ENCODE measurements around the gene MEGF8.
A peak's percentile ranks its signal among the peaks of the same experiment; 100 is the strongest.

Gene MEGF8

DNA sequence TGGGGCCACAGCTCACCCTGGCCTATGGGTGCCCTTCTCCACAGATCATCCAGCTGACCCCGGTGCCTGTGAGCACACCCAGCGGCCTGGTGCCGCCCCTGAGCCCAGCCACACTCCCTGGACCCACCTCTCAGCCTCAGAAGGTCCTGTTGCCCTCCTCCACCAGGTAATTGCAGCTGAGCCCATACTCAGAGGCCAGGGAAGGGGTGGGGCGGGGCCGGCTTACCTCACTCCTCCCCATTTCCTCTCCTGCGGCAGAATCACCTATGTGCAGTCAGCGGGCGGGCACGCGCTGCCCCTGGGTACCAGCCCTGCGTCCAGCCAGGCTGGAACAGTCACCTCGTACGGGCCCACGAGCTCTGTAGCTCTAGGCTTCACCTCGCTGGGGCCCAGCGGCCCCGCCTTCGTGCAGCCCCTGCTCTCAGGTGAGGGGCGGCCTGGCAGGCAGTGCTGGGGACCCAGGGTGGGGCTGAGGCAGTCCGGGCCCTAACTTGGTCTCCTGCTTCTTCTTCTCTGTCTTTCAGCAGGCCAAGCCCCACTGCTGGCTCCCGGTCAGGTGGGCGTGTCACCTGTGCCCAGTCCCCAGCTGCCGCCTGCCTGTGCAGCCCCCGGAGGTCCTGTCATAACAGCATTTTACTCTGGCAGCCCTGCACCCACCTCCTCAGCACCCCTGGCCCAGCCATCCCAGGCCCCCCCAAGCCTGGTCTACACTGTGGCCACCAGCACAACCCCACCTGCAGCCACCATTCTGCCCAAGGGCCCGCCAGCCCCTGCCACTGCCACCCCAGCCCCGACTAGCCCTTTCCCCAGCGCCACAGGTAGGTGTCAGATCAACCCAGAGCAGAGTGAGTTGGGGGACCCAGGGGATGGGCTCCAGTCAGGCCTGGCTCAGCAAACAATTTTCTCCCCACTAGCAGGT lies 33.1 kb upstream of the MEGF8 start:
- no peak for TF ChIP-seq TAF1 (IDR thresholded peaks at IDR 0.05; ENCODE audit: borderline replicate concordance, insufficient read depth, low read length)

DNA sequence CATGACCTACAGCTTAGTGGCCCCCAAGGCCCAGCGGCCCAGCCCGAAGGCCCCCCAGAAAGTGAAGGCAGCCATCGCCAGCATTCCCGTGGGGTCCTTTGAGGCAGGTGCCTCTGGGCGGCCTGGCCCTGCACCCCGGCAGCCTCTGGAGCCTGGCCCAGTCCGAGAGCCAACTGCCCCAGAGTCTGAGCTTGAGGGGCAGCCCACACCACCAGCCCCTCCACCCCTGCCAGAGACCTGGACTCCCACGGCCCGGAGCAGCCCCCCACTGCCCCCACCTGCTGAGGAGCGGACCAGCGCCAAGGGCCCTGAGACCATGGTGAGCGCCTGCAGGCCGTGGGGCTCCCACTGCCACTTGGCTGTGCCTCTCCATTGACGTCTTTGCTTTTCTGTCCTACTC lies 32.5 kb upstream of the MEGF8 start:
- TF ChIP-seq, protein P1, sequence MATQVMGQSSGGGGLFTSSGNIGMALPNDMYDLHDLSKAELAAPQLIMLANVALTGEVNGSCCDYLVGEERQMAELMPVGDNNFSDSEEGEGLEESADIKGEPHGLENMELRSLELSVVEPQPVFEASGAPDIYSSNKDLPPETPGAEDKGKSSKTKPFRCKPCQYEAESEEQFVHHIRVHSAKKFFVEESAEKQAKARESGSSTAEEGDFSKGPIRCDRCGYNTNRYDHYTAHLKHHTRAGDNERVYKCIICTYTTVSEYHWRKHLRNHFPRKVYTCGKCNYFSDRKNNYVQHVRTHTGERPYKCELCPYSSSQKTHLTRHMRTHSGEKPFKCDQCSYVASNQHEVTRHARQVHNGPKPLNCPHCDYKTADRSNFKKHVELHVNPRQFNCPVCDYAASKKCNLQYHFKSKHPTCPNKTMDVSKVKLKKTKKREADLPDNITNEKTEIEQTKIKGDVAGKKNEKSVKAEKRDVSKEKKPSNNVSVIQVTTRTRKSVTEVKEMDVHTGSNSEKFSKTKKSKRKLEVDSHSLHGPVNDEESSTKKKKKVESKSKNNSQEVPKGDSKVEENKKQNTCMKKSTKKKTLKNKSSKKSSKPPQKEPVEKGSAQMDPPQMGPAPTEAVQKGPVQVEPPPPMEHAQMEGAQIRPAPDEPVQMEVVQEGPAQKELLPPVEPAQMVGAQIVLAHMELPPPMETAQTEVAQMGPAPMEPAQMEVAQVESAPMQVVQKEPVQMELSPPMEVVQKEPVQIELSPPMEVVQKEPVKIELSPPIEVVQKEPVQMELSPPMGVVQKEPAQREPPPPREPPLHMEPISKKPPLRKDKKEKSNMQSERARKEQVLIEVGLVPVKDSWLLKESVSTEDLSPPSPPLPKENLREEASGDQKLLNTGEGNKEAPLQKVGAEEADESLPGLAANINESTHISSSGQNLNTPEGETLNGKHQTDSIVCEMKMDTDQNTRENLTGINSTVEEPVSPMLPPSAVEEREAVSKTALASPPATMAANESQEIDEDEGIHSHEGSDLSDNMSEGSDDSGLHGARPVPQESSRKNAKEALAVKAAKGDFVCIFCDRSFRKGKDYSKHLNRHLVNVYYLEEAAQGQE (IDR thresholded peaks at IDR 0.05; ENCODE audit: insufficient read depth in 1 of 2, low read depth in 2 of 2, low read length in 2 of 2) = no peak
- no peak for TF ChIP-seq POLR2AphosphoS5 (IDR thresholded peaks at IDR 0.05; ENCODE audit: low read depth, low read length)
- no peak for TF ChIP-seq SIN3A (IDR thresholded peaks at IDR 0.05; ENCODE audit: borderline replicate concordance, insufficient read depth, low read length)
- no peak for TF ChIP-seq TAF1 (IDR thresholded peaks at IDR 0.05; ENCODE audit: borderline replicate concordance, insufficient read depth, low read length)
- TF ChIP-seq FOXP2 (optimal IDR thresholded peaks at IDR 0.05; ENCODE audit: borderline replicate concordance, extremely low read depth, extremely low read length, insufficient read depth) = no peak

DNA sequence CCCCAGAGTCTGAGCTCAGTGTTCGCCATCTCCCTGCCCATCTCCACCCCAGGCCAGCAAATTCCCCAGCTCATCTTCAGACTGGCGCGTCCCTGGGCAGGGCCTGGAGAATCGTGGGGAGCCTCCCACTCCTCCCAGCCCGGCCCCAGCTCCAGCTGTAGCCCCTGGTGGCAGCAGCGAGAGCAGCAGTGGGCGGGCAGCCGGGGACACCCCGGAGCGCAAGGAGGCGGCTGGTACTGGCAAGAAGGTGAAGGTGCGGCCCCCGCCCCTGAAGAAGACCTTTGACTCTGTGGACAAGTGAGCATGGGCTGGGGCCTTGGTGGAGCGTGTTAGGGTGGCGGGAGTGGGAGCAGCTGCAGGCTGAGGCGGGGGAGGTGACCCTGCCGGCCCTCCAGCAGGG lies 31.9 kb upstream of the MEGF8 start:
- TF ChIP-seq, protein P1 (IDR thresholded peaks at IDR 0.05; ENCODE audit: insufficient read depth in 1 of 2, low read depth in 2 of 2, low read length in 2 of 2) = no peak
- TF ChIP-seq TAF1 (IDR thresholded peaks at IDR 0.05; ENCODE audit: borderline replicate concordance, insufficient read depth, low read length) (no peak), POLR2AphosphoS5 (IDR thresholded peaks at IDR 0.05; ENCODE audit: low read depth, low read length) (no peak), FOXP2 (optimal IDR thresholded peaks at IDR 0.05; ENCODE audit: borderline replicate concordance, extremely low read depth, extremely low read length, insufficient read depth) (no peak), SIN3A (IDR thresholded peaks at IDR 0.05; ENCODE audit: borderline replicate concordance, insufficient read depth, low read length) (no peak)

DNA sequence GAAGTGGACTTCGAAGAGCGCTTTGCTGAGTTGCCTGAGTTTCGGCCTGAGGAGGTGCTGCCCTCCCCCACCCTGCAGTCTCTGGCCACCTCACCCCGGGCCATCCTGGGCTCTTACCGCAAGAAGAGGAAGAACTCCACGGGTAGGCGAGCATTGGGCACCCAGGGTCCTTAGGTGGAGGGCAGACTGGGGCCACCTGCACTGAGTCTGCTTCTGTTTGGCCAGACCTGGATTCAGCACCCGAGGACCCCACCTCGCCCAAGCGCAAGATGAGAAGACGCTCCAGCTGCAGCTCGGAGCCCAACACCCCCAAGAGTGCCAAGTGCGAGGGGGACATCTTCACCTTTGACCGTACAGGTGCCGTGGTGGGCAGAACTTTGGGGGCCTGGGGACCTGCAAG lies 31.5 kb upstream of the MEGF8 start:
- TF ChIP-seq TAF1 (IDR thresholded peaks at IDR 0.05; ENCODE audit: borderline replicate concordance, insufficient read depth, low read length) (no peak), SIN3A (IDR thresholded peaks at IDR 0.05; ENCODE audit: borderline replicate concordance, insufficient read depth, low read length) (no peak), POLR2AphosphoS5 (IDR thresholded peaks at IDR 0.05; ENCODE audit: low read depth, low read length) (no peak), FOXP2 (optimal IDR thresholded peaks at IDR 0.05; ENCODE audit: borderline replicate concordance, extremely low read depth, extremely low read length, insufficient read depth) (no peak)
- TF ChIP-seq, protein P1 (IDR thresholded peaks at IDR 0.05; ENCODE audit: insufficient read depth in 1 of 2, low read depth in 2 of 2, low read length in 2 of 2) = no peak

DNA sequence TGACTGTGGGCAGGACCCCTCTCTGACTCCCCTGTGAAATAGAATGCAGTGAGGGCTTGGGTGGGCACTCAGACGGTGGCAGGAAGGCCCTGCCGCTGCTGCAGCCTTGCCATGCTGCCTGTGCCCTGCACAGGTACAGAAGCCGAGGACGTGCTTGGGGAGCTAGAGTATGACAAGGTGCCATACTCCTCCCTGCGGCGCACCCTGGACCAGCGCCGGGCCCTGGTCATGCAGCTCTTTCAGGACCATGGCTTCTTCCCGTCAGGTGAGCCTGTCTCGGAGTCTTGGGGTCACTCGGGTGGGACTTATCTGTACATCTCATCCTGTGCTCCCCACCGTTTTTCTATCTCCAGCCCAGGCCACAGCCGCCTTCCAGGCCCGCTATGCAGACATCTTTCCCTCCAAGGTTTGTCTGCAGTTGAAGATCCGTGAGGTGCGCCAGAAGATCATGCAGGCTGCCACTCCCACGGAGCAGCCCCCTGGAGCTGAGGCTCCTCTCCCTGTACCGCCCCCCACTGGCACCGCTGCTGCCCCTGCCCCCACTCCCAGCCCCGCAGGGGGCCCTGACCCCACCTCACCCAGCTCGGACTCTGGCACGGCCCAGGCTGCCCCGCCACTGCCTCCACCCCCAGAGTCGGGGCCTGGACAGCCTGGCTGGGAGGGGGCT lies 30.8 kb upstream of the MEGF8 start:
- TF ChIP-seq FOXP2 (optimal IDR thresholded peaks at IDR 0.05; ENCODE audit: borderline replicate concordance, extremely low read depth, extremely low read length, insufficient read depth) (no peak), POLR2AphosphoS5 (IDR thresholded peaks at IDR 0.05; ENCODE audit: low read depth, low read length) (peak; percentile 39; the same call in 1 of the 2 replicates)

DNA sequence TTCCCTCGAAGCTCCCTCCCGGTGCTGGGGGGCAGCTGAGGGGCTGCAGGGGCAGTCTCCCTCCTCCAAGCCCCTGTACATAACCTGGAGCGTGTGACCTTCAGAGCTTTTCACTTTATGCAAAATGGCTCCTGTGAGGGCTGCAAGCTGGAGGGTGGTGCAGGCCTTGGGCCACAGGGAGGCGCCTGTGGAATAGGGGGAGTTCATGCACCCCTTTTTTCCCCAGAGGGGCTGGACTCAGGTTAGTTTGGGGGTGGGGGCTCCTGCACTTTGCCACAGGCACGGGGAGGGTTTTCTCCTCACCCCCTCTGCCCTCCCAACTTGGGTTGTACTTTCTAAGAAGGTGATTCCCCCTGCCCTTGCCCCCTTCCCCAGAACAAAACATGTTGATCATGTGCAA lies 30.1 kb upstream of the MEGF8 start:
- TF ChIP-seq TAF1 (IDR thresholded peaks at IDR 0.05; ENCODE audit: borderline replicate concordance, insufficient read depth, low read length) (no peak), SIN3A (IDR thresholded peaks at IDR 0.05; ENCODE audit: borderline replicate concordance, insufficient read depth, low read length) (no peak), FOXP2 (optimal IDR thresholded peaks at IDR 0.05; ENCODE audit: borderline replicate concordance, extremely low read depth, extremely low read length, insufficient read depth) (no peak), POLR2AphosphoS5 (IDR thresholded peaks at IDR 0.05; ENCODE audit: low read depth, low read length) (no peak)
- TF ChIP-seq, protein P1 (IDR thresholded peaks at IDR 0.05; ENCODE audit: insufficient read depth in 1 of 2, low read depth in 2 of 2, low read length in 2 of 2) = no peak

Measured in PFSK-1 (cell line).